Esophagus squamous epithelium (tissue), 4 donors: ENCODE measurements around the gene REEP6.

Experiments used
- CTCF ChIP-seq, 6 experiments: fragments of 450-650 bp in 4 of 6; fragments of 200-600 bp in 2 of 6; sonication (generic) in 2 of 6; IDR thresholded peaks; one replicate each; pipeline ENCODE4 v1.5.1; 2016 to 2019; ENCODE audit warnings: antibody characterized with exemption in 6 of 6, mild to moderate bottlenecking in 4 of 6, moderate library complexity in 4 of 6
- POLR2A ChIP-seq, 4 donors: fragments of 450-650 bp; IDR thresholded peaks; one replicate each; pipeline ENCODE4 v1.6.1; 2017; ENCODE audit warnings: antibody characterized with exemption in 4 of 4, mild to moderate bottlenecking in 4 of 4, moderate library complexity in 3 of 4

GRCh38 chr19:1445185-1445931, 45.6 kb upstream of the REEP6 start:
- TF ChIP-seq CTCF (IDR thresholded peaks at IDR 0.05): peak; percentile 73 to 95 (median 92)
- TF ChIP-seq POLR2A (IDR thresholded peaks at IDR 0.05): no peak
